ENCODE results near the gene PRR29.

Gene PRR29

GRCh38 chr17:64025732-64026294 is 27.7 kb downstream of the PRR29 start:
- DNase-seq (ENCODE audit: extremely low spot score): peak; percentile 80
- ChIA-PET POLR2A (interaction anchor here (0.6 kb wide), 1 partner anchor 395 kb away, joined by 3 read pairs; no protein-coding TSS in a partner anchor), CTCF (interaction anchor here (0.6 to 10.6 kb wide), 59 partner anchors 9 to 256 kb away, joined by 3 to 515 read pairs (median 4); partner anchors contain the start of genes CD79B, CSHL1, ERN1 and GH1)
- peak; percentile 98 for TF ChIP-seq CTCF (IDR thresholded peaks at IDR 0.05; ENCODE audit: control extremely low read depth, extremely low read depth, low read depth, missing control alignments)

GRCh38 chr17:64028874-64029464 is 30.8 kb downstream of the PRR29 start:
- ChIA-PET POLR2A (interaction anchor here (1.3 to 1.9 kb wide), 3 partner anchors 101 to 116 kb away, joined by 5 to 9 read pairs (median 7); partner anchors contain the start of gene ERN1), CTCF (interaction anchor here (0.6 to 10.6 kb wide), 58 partner anchors 9 to 946 kb away, joined by 3 to 515 read pairs (median 5); partner anchors contain the start of genes CD79B, CSHL1, ERN1 and GH1)
- peak; percentile 72 for DNase-seq (ENCODE audit: extremely low spot score)
- TF ChIP-seq CTCF (IDR thresholded peaks at IDR 0.05; ENCODE audit: control extremely low read depth, extremely low read depth, low read depth, missing control alignments): peak; percentile 76

GRCh38 chr17:64032081-64032480 is 33.9 kb downstream of the PRR29 start:
- TF ChIP-seq CTCF (IDR thresholded peaks at IDR 0.05; ENCODE audit: control extremely low read depth, extremely low read depth, low read depth, missing control alignments): no peak
- ChIA-PET CTCF (interaction anchor here (1.2 to 10.6 kb wide), 5 partner anchors 13 to 116 kb away, joined by 3 to 515 read pairs (median 160); partner anchors contain the start of genes CSHL1, ERN1, GH1 and ICAM2), POLR2A (no interaction called here)
- DNase-seq (ENCODE audit: extremely low spot score): no peak

GRCh38 chr17:64036198-64036922 is 38.2 kb downstream of the PRR29 start:
- TF ChIP-seq CTCF (IDR thresholded peaks at IDR 0.05; ENCODE audit: control extremely low read depth, extremely low read depth, low read depth, missing control alignments): peak; percentile 21
- CTCF ChIA-PET: interaction anchor here (1.0 to 3.7 kb wide), 5 partner anchors 8 to 97 kb away, joined by 4 to 19 read pairs (median 10); no protein-coding TSS in a partner anchor
- DNase-seq (ENCODE audit: extremely low spot score): no peak
- POLR2A ChIA-PET: interaction anchor here (0.6 kb wide), 1 partner anchor 453 kb away, joined by 4 read pairs; no protein-coding TSS in a partner anchor

- TF ChIP-seq CTCF (IDR thresholded peaks at IDR 0.05; ENCODE audit: control extremely low read depth, extremely low read depth, low read depth, missing control alignments): no peak
- ChIA-PET POLR2A (no interaction called here), CTCF (interaction anchor here (1.1 to 3.7 kb wide), 3 partner anchors 9 to 96 kb away, joined by 4 to 19 read pairs (median 17); no protein-coding TSS in a partner anchor)
- DNase-seq (ENCODE audit: extremely low spot score): no peak
Measured at GRCh38 chr17:64037180-64037579, 39.0 kb downstream of the PRR29 start.

- no peak for TF ChIP-seq CTCF (IDR thresholded peaks at IDR 0.05; ENCODE audit: control extremely low read depth, extremely low read depth, low read depth, missing control alignments)
- ChIA-PET CTCF (interaction anchor here (2.7 to 3.7 kb wide), 2 partner anchors 10 to 12 kb away, joined by 17 to 19 read pairs; no protein-coding TSS in a partner anchor), POLR2A (no interaction called here)
- DNase-seq (ENCODE audit: extremely low spot score): no peak
Measured at GRCh38 chr17:64037802-64038201, 39.7 kb downstream of the PRR29 start.

Measured in GM10248 (cell line).